GM21619 (cell line): ENCODE results near the gene KCNJ6.

Source experiments
- ATAC-seq: cut with Tn5 transposase; IDR thresholded peaks from one replicate; pipeline ENCODE4 v1.9.1; 2021; ENCODE audit not compliant: unreplicated experiment

Gene KCNJ6

GRCh38 chr21:37827913-37828312 is 88.3 kb downstream of the KCNJ6 start:
- no peak for ATAC-seq

- ATAC-seq: no peak
These were observed 94.3 kb downstream of the KCNJ6 start for GRCh38 chr21:37821786-37822450.

- ATAC-seq: no peak
These were observed 95.2 kb downstream of the KCNJ6 start for GRCh38 chr21:37821092-37821491.

GRCh38 chr21:37819372-37819771 is 96.9 kb downstream of the KCNJ6 start:
- no peak for ATAC-seq

- ATAC-seq: no peak
These were observed 99.0 kb downstream of the KCNJ6 start for GRCh38 chr21:37817242-37817641.

GRCh38 chr21:37815893-37816292 is 100.4 kb downstream of the KCNJ6 start:
- ATAC-seq: no peak

GRCh38 chr21:37811711-37812110 is 104.5 kb downstream of the KCNJ6 start:
- no peak for ATAC-seq

- no peak for ATAC-seq
These were observed 108.0 kb downstream of the KCNJ6 start for GRCh38 chr21:37808261-37808660.

- ATAC-seq: no peak
These were observed 111.0 kb downstream of the KCNJ6 start for GRCh38 chr21:37805266-37805665.

- no peak for ATAC-seq
These were observed 112.3 kb downstream of the KCNJ6 start for GRCh38 chr21:37804001-37804400.

- no peak for ATAC-seq
These were observed 113.1 kb downstream of the KCNJ6 start for GRCh38 chr21:37803101-37803651.

- ATAC-seq: no peak
These were observed 115.7 kb downstream of the KCNJ6 start for GRCh38 chr21:37800456-37801061.

GRCh38 chr21:37800057-37800455 is 116.2 kb downstream of the KCNJ6 start:
- ATAC-seq: no peak

GRCh38 chr21:37799211-37800056 is 116.8 kb downstream of the KCNJ6 start:
- ATAC-seq: no peak

- no peak for ATAC-seq
These were observed 118.9 kb downstream of the KCNJ6 start for GRCh38 chr21:37797403-37797802.

- no peak for ATAC-seq
These were observed 120.2 kb downstream of the KCNJ6 start for GRCh38 chr21:37796011-37796410.

- ATAC-seq: no peak
These were observed 122.6 kb downstream of the KCNJ6 start for GRCh38 chr21:37793660-37794059.

- ATAC-seq: no peak
These were observed 124.2 kb downstream of the KCNJ6 start for GRCh38 chr21:37792046-37792445.

- ATAC-seq: no peak
These were observed 125.4 kb downstream of the KCNJ6 start for GRCh38 chr21:37790905-37791304.

- no peak for ATAC-seq
These were observed 127.8 kb downstream of the KCNJ6 start for GRCh38 chr21:37788503-37788902.

- no peak for ATAC-seq
These were observed 128.8 kb downstream of the KCNJ6 start for GRCh38 chr21:37787456-37787855.
